ENCODE measurements around the gene DPEP2NB. TPM values are rescaled to one million over a fixed set of nuclear protein-coding genes. Genes with fewer than 3 reads are reported as not detected.

DPEP2NB gene
- total and polyA plus RNA-seq, 2 donors (not counting 3 experiments of a cell fraction or from before 2014, with no cell fraction given), result not detected

DNA sequence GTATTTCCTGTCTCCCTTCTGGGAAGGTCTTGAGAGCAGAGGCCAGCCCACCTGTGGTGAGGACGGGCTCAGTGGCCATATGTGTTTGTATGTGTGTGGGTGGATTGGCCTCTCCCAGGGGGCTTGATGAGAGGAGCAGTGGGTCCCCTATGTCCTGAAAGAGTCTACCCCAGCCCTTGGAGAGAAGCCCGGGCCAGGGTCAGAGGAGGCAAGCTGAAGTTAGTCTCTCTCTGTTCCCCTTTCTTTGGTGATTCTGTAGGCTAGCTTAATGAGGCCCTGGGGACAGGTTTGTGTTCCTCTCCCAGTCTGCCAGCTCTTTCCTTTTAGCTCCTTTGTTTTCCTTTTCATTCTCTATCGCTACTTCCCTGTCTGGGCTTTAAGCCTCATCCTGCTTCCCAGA is 45.7 kb upstream of the DPEP2NB start:
- BruUV-seq (replicated peaks), result no TSS peak
- Histone ChIP-seq H3K4me3 (replicated peaks in 1 of 3; ENCODE audit: insufficient read depth in 1 of 3, low read depth in 1 of 3, low read length in 3 of 3) (no peak overlapping the region), H3K4me1 (ENCODE audit: control insufficient read depth, extremely low read depth, insufficient read depth, low read length) (peaks cover 26% of the 10 kb centered on the region), H3K79me2 (ENCODE audit: control insufficient read depth, insufficient read depth, low read length) (no peaks in the 10 kb centered on the region), H3K4me2 (ENCODE audit: insufficient read depth, low read length) (no peak overlapping the region), H2AFZ (ENCODE audit: low read depth, low read length) (no peak overlapping the region), H3K9me3 (replicated peaks; ENCODE audit: control insufficient read depth, insufficient read depth, low read length) (no peaks in the 10 kb centered on the region), H4K20me1 (replicated peaks; ENCODE audit: control insufficient read depth, extremely low read depth, insufficient read depth, low read length) (no peaks in the 10 kb centered on the region), H3K27me3 (ENCODE audit: control insufficient read depth in 2 of 2, insufficient read depth in 2 of 2, low read length in 2 of 2) (no peaks in the 10 kb centered on the region), H3K36me3 (ENCODE audit: control insufficient read depth in 2 of 2, extremely low read depth in 1 of 2, insufficient read depth in 2 of 2, low read length in 2 of 2) (peaks cover 0 to 2% of the 10 kb centered on the region in 2 experiments), H3K27ac (ENCODE audit: insufficient read depth, low read depth, low read length) (no peak overlapping the region), H3K9ac (replicated peaks; ENCODE audit: extremely low read depth, insufficient read depth, low read length) (no peak overlapping the region), H3K9me1 (replicated peaks; ENCODE audit: control insufficient read depth, extremely low read depth, insufficient read depth, low read length) (no peaks in the 10 kb centered on the region)
- intact Hi-C loops (cut with micrococcal nuclease), result loop anchor here (5.0 kb wide), 1 partner anchor 179 kb away; the partner anchor contains the start of gene NRN1L
- TF ChIP-seq POLR2A (IDR thresholded peaks at IDR 0.05; ENCODE audit: low read depth, low read length) (no peak), POLR2AphosphoS5 (IDR thresholded peaks at IDR 0.05; ENCODE audit: insufficient read depth, low read depth, low read length) (no peak), EZH2 (IDR thresholded peaks at IDR 0.05; ENCODE audit: borderline replicate concordance, low read depth, low read length, severe bottlenecking) (no peak), GATA2 (IDR thresholded peaks at IDR 0.05; ENCODE audit: insufficient read depth, insufficient read length, low read depth, low read length) (no peak), JUN (IDR thresholded peaks at IDR 0.05; ENCODE audit: borderline replicate concordance, insufficient read depth, insufficient read length, low read depth) (no peak), FOS (IDR thresholded peaks at IDR 0.05; ENCODE audit: borderline replicate concordance, insufficient read depth, low read length) (no peak), MYC (IDR thresholded peaks at IDR 0.05; ENCODE audit: low read depth, low read length) (no peak)
- TF ChIP-seq, protein P1, sequence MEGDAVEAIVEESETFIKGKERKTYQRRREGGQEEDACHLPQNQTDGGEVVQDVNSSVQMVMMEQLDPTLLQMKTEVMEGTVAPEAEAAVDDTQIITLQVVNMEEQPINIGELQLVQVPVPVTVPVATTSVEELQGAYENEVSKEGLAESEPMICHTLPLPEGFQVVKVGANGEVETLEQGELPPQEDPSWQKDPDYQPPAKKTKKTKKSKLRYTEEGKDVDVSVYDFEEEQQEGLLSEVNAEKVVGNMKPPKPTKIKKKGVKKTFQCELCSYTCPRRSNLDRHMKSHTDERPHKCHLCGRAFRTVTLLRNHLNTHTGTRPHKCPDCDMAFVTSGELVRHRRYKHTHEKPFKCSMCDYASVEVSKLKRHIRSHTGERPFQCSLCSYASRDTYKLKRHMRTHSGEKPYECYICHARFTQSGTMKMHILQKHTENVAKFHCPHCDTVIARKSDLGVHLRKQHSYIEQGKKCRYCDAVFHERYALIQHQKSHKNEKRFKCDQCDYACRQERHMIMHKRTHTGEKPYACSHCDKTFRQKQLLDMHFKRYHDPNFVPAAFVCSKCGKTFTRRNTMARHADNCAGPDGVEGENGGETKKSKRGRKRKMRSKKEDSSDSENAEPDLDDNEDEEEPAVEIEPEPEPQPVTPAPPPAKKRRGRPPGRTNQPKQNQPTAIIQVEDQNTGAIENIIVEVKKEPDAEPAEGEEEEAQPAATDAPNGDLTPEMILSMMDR (IDR thresholded peaks at IDR 0.05; ENCODE audit: extremely low read depth in 1 of 2, insufficient read depth in 1 of 2, low read depth in 1 of 2, low read length in 2 of 2), result no peak
- TF ChIP-seq, protein P2, sequence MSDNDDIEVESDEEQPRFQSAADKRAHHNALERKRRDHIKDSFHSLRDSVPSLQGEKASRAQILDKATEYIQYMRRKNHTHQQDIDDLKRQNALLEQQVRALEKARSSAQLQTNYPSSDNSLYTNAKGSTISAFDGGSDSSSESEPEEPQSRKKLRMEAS (IDR thresholded peaks at IDR 0.05; ENCODE audit: insufficient read depth, insufficient read length), result no peak
- DNase-seq (ENCODE audit: low read depth, low spot score) (no peak), FAIRE-seq (no peak)
- ChIA-PET POLR2A (no interaction called here), CTCF (interaction anchor here (0.9 to 1.4 kb wide), 2 partner anchors 21 to 540 kb away, joined by 3 to 12 read pairs; no protein-coding TSS in a partner anchor)
- dilution Hi-C loops (cut with MboI; ENCODE audit: extremely low pct_ligation_motif_present, low sequenced_read_pairs), result no loop called here

Measured in endothelial cell of umbilical vein (primary cell).